Thoracic aorta (tissue), 2 donors: ENCODE measurements around the gene SYT9. TPM values are rescaled to one million over a fixed set of nuclear protein-coding genes. Genes with fewer than 3 reads are reported as not detected.
"Not testable (repeated sequence)": the region's sequence is repeated elsewhere in the genome, so short reads cannot be mapped to it uniquely, and the experiment has no call there.

Experiments used
- ATAC-seq: fragments of 150-250 bp; one replicate; pipeline ENCODE4 v1.8.0; 2017; ENCODE audit warnings: low read depth; ENCODE audit not compliant: insufficient number of reproducible peaks, low FRiP score
- DNase-seq: peaks from one replicate; pipeline ENCODE4 v3.0.0-alpha.2; 2020; ENCODE audit warnings: low spot score
- H3K27ac ChIP-seq, 2 donors: fragments of 200-600 bp; sonication (generic); 1 replicate in 1 of 2; 2 replicates in 1 of 2; pipeline ENCODE4 v1.5.1; 2016; ENCODE audit warnings: mild to moderate bottlenecking in 2 of 2, moderate library complexity in 2 of 2
- H3K27me3 ChIP-seq: fragments of 200-600 bp; sonication (generic); replicated peaks from 2 replicates; pipeline ENCODE4 v1.6.0; 2016; ENCODE audit warnings: mild to moderate bottlenecking; ENCODE audit not compliant: insufficient read depth
- H3K36me3 ChIP-seq: fragments of 200-600 bp; sonication (generic); one replicate; pipeline ENCODE4 v1.5.1; 2016
- H3K4me1 ChIP-seq, 2 donors: fragments of 200-600 bp; sonication (generic); 1 replicate in 1 of 2; 2 replicates in 1 of 2; pipeline versions ENCODE4 v1.5.1 to v1.6.0; 2016; ENCODE audit warnings: low read depth in 2 of 2, mild to moderate bottlenecking in 1 of 2; ENCODE audit not compliant: control insufficient read depth in 1 of 2
- H3K4me3 ChIP-seq: fragments of 200-600 bp; sonication (generic); 2 replicates; pipeline ENCODE4 v1.5.1; 2016; ENCODE audit warnings: mild to moderate bottlenecking
- H3K9me3 ChIP-seq: fragments of 200-600 bp; sonication (generic); 2 replicates; pipeline ENCODE4 v1.5.1; 2016
- total RNA-seq, 2 donors: library from RNA; depleted of rRNA; stranded (reverse); fragments of >200 nt; gene quantifications; one replicate each; pipeline versions ENCODE4 v1.1.0 to v1.2.3, GENCODE V29; 2016
- TF ChIP-seq, protein P1 (sequence below): fragments of 200-600 bp; sonication (generic); IDR thresholded peaks from one replicate; pipeline ENCODE4 v1.5.1; 2019; ENCODE audit warnings: antibody characterized with exemption

The SYT9 gene
- total RNA-seq, 2 donors from 2014 or later = not detected

DNA sequence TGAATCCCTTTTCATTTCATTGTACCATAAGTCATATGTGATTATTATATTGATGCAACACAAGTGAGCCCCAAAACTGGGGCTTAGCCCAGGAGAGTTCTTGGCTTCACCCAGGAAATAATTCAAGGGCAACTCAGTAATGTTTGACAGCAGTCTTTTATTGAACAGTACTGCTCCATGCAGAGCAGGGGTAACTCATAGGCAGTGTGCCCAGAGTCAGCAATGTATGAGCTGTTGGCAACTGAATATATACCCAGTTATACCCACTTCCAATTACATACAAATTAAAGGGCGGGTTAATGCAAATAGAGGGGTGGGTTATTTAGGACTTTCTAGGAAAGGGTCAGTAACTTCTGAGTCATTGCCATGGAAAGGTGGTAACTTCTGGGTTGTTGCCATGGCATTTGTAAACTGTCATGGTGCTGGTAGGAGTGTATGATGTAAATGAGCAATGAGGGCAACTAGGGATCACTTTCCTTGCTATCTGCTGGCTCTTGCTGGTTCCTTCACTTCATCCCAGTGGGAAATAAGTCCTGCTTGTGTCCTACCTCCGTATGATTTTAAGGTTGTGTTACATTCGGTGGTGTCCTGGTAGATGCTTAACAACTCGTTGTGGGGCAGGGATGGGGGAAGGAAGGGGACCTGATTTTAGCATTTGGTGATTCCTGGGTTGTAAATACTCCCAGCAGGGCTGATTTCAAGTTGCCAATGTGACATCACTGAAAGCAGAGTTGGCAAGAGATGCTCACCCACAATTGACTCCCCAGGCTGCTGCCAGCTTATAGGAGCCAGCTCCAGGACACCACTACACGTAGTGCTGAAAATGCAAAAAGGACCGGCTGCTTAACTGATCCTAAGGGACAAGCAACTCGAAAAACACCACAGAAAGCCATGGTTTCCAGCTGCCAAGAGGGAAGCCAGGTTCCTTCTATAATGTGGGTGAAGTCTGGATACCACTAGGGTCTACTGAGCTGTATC lies 70.1 kb downstream of the SYT9 start:
- Histone ChIP-seq H3K4me1 (no peaks in the 10 kb centered on the region), H3K9me3 (no peaks in the 10 kb centered on the region), H3K27ac (no peak overlapping the region), H3K36me3 (no peaks in the 10 kb centered on the region), H3K4me3 (no peak overlapping the region), H3K27me3 (no peaks in the 10 kb centered on the region)
- ATAC-seq = no peak
- DNase-seq = no peak
- TF ChIP-seq, protein P1, sequence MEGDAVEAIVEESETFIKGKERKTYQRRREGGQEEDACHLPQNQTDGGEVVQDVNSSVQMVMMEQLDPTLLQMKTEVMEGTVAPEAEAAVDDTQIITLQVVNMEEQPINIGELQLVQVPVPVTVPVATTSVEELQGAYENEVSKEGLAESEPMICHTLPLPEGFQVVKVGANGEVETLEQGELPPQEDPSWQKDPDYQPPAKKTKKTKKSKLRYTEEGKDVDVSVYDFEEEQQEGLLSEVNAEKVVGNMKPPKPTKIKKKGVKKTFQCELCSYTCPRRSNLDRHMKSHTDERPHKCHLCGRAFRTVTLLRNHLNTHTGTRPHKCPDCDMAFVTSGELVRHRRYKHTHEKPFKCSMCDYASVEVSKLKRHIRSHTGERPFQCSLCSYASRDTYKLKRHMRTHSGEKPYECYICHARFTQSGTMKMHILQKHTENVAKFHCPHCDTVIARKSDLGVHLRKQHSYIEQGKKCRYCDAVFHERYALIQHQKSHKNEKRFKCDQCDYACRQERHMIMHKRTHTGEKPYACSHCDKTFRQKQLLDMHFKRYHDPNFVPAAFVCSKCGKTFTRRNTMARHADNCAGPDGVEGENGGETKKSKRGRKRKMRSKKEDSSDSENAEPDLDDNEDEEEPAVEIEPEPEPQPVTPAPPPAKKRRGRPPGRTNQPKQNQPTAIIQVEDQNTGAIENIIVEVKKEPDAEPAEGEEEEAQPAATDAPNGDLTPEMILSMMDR = no peak

DNA sequence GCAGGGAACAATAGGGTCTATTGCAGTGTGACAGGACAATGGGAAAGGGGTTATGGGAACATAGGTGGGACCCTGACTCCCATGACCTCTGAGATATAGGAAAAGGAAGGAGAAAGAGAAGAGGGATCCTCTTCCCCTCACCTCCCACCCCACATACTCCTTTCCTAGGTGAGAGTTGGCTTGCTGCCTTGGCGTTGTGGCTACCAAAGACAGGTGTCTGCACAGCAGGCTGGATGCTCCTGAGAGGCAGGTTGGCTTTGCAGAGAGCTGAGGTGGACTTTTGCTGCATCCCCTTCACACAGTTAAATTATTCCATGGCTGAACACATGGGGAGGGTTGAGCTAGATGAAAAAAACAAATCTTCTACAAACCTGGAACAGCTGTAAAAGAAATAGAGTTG lies 80.7 kb downstream of the SYT9 start:
- DNase-seq (no peak), ATAC-seq (no peak)
- H3K36me3 ChIP-seq = no peaks in the 10 kb centered on the region
- no peaks in the 10 kb centered on the region for H3K9me3 ChIP-seq
- H3K27ac ChIP-seq = no peak overlapping the region
- no peaks in the 10 kb centered on the region for H3K27me3 ChIP-seq
- TF ChIP-seq, protein P1 = no peak
- no peak overlapping the region for H3K4me3 ChIP-seq
- H3K4me1 ChIP-seq = no peaks in the 10 kb centered on the region

DNA sequence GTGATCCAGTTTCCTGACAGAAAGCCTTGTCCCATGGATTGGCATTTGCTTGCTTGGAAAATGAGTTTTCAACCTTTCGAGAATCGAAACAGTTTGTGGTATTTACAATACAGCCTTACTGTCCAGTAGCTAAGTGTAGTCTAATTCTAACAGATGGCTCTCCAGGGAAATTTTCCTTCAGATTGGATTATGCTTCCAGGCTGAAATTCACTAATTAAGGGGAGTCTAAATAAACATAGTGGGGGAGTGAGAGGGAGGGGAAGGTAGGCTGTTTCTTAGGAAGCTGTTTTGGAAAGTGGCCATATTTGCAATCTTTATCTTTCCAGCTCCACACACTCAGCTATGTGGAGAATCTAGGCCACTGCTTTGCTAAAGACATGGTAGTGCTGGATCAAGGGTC lies 81.3 kb downstream of the SYT9 start:
- Histone ChIP-seq H3K4me1 (no peaks in the 10 kb centered on the region), H3K27me3 (no peaks in the 10 kb centered on the region), H3K36me3 (no peaks in the 10 kb centered on the region), H3K9me3 (no peaks in the 10 kb centered on the region), H3K27ac (no peak overlapping the region), H3K4me3 (no peak overlapping the region)
- TF ChIP-seq, protein P1 = no peak
- DNase-seq (no peak), ATAC-seq (no peak)

DNA sequence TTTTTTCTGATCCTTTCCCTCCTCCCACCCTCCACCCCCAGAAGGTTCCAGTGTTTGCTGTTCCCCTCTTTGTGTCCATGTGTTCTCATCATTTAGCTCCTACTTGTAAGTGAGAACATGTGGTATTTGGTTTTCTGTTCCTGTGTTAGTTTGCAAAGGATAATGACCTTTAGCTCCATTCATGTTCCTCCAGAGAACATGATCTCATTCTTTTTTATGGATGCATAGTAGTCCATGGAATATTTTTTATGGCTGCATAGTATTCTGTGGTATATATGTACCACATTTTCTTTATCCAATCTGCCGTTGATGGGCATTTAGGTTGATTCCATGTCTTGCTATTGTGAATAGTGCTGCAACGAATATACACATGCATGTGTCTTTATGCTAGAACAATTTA lies 83.7 kb downstream of the SYT9 start:
- H3K27me3 ChIP-seq, H3K4me3 ChIP-seq, DNase-seq, H3K9me3 ChIP-seq, H3K27ac ChIP-seq, H3K4me1 ChIP-seq, ATAC-seq, H3K36me3 ChIP-seq: not testable (repeated sequence)

DNA sequence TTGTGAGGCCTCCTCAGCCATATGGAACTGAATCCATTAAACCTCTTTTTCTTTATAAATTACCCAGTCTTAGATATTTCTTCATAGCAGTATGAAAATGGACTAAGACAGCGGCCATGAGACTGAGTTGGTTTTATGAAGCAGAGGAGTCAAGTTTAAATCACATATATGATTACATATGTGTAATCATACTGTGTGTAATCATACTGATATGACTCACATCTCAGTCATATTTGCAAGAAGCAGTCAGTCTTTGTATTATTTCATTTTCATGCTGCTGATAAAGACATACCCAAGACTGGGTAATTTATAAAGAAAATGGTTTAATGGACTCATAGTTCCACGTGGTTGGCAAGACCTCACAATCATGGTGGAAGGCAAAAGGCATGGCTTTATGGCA lies 89.8 kb downstream of the SYT9 start:
- DNase-seq (no peak), ATAC-seq (no peak)
- TF ChIP-seq, protein P1 = no peak
- no peak overlapping the region for H3K27ac ChIP-seq
- H3K36me3 ChIP-seq = no peaks in the 10 kb centered on the region
- H3K9me3 ChIP-seq = no peaks in the 10 kb centered on the region
- no peaks in the 10 kb centered on the region for H3K4me1 ChIP-seq
- H3K4me3 ChIP-seq = no peak overlapping the region
- no peaks in the 10 kb centered on the region for H3K27me3 ChIP-seq
